IPS-18c (cell line): ENCODE results near the gene SLC38A11.
"Not testable (repeated sequence)": the region's sequence is repeated elsewhere in the genome, so short reads cannot be mapped to it uniquely, and the experiment has no call there.

ENCODE experiments used
- H3K4me3 ChIP-seq: 2 replicates; pipeline ENCODE4 v1.7.0; 2013; ENCODE audit warnings: low read depth, mild to moderate bottlenecking, low read length, moderate library complexity; ENCODE audit not compliant: insufficient read depth
- H3K9me3 ChIP-seq: one replicate; pipeline ENCODE4 v1.6.1; 2013; ENCODE audit warnings: mild to moderate bottlenecking, low read length, moderate library complexity; ENCODE audit not compliant: control insufficient read depth, insufficient read depth

SLC38A11 gene

GRCh38 chr2:164873210-164873908 lies 82.0 kb downstream of the SLC38A11 start:
- H3K9me3 ChIP-seq, result no peaks in the 10 kb centered on the region
- no peak overlapping the region for H3K4me3 ChIP-seq

GRCh38 chr2:164871404-164871803 lies 83.9 kb downstream of the SLC38A11 start:
- Histone ChIP-seq H3K9me3 (no peaks in the 10 kb centered on the region), H3K4me3 (no peak overlapping the region)

GRCh38 chr2:164869420-164869772 lies 85.9 kb downstream of the SLC38A11 start:
- no peaks in the 10 kb centered on the region for H3K9me3 ChIP-seq
- H3K4me3 ChIP-seq, result no peak overlapping the region

- Histone ChIP-seq H3K9me3 (no peaks in the 10 kb centered on the region), H3K4me3 (no peak overlapping the region)
Observed at GRCh38 chr2:164868563-164869419, 86.5 kb downstream of the SLC38A11 start.

GRCh38 chr2:164867779-164868397 lies 87.4 kb downstream of the SLC38A11 start:
- no peak overlapping the region for H3K4me3 ChIP-seq
- no peaks in the 10 kb centered on the region for H3K9me3 ChIP-seq

- H3K9me3 ChIP-seq, H3K4me3 ChIP-seq: not testable (repeated sequence)
Observed at GRCh38 chr2:164866381-164866780, 88.9 kb downstream of the SLC38A11 start.

GRCh38 chr2:164860694-164861042 lies 94.7 kb downstream of the SLC38A11 start:
- no peak overlapping the region for H3K4me3 ChIP-seq

GRCh38 chr2:164859906-164860693 lies 95.2 kb downstream of the SLC38A11 start:
- H3K4me3 ChIP-seq, H3K9me3 ChIP-seq: not testable (repeated sequence)

More at GRCh38 chr2:164860694-164861042, 94.7 kb downstream of the SLC38A11 start:
- no peaks in the 10 kb centered on the region for H3K9me3 ChIP-seq

- Histone ChIP-seq H3K4me3 (no peak overlapping the region), H3K9me3 (no peaks in the 10 kb centered on the region)
Observed at GRCh38 chr2:164859251-164859818, 96.0 kb downstream of the SLC38A11 start.

GRCh38 chr2:164852086-164852485 lies 103.2 kb downstream of the SLC38A11 start:
- no peaks in the 10 kb centered on the region for H3K9me3 ChIP-seq

GRCh38 chr2:164850235-164850634 lies 105.1 kb downstream of the SLC38A11 start:
- Histone ChIP-seq H3K4me3 (no peak overlapping the region), H3K9me3 (no peaks in the 10 kb centered on the region)

More at GRCh38 chr2:164852086-164852485, 103.2 kb downstream of the SLC38A11 start:
- H3K4me3 ChIP-seq, result no peak overlapping the region

GRCh38 chr2:164849506-164849905 lies 105.8 kb downstream of the SLC38A11 start:
- H3K4me3 ChIP-seq, result no peak overlapping the region
- no peaks in the 10 kb centered on the region for H3K9me3 ChIP-seq

GRCh38 chr2:164847981-164848741 lies 107.2 kb downstream of the SLC38A11 start:
- Histone ChIP-seq H3K9me3 (no peaks in the 10 kb centered on the region), H3K4me3 (no peak overlapping the region)

GRCh38 chr2:164847291-164847690 lies 108.0 kb downstream of the SLC38A11 start:
- no peaks in the 10 kb centered on the region for H3K9me3 ChIP-seq
- no peak overlapping the region for H3K4me3 ChIP-seq

- Histone ChIP-seq H3K9me3 (no peaks in the 10 kb centered on the region), H3K4me3 (no peak overlapping the region)
Observed at GRCh38 chr2:164846276-164846675, 109.0 kb downstream of the SLC38A11 start.
